GM19099 (cell line): ENCODE measurements around the gene ANKRD44.
A peak's percentile ranks its signal among the peaks of the same experiment; 100 is the strongest.

Experiments
- POLR2A ChIP-seq: IDR thresholded peaks from 3 replicates; pipeline ENCODE4 v1.6.1; 2011; ENCODE audit warnings: low read depth; ENCODE audit not compliant: insufficient read length; ENCODE audit errors: extremely low read depth

ANKRD44 gene

GRCh38 chr2:197310271-197310985, at the start of gene ANKRD44:
ANKRD44 (minus strand) TSS chr2:197310780; CDS start chr2:197310604, 176 bp downstream.
- peak; percentile 72 for TF ChIP-seq POLR2A

- TF ChIP-seq POLR2A: no peak
Measured at GRCh38 chr2:197359859-197360258, 49.3 kb upstream of the ANKRD44 start.

GRCh38 chr2:197358931-197359330, 48.4 kb upstream of the ANKRD44 start:
- TF ChIP-seq POLR2A: no peak

GRCh38 chr2:197357986-197358385, 47.4 kb upstream of the ANKRD44 start:
- TF ChIP-seq POLR2A: no peak

- TF ChIP-seq POLR2A: no peak
Measured at GRCh38 chr2:197356136-197356535, 45.6 kb upstream of the ANKRD44 start.

GRCh38 chr2:197354169-197354558, 43.6 kb upstream of the ANKRD44 start:
- no peak for TF ChIP-seq POLR2A

GRCh38 chr2:197353393-197354168, 43.0 kb upstream of the ANKRD44 start:
- no peak for TF ChIP-seq POLR2A

GRCh38 chr2:197349699-197350098, 39.1 kb upstream of the ANKRD44 start:
- no peak for TF ChIP-seq POLR2A

- no peak for TF ChIP-seq POLR2A
Measured at GRCh38 chr2:197348721-197349360, 38.3 kb upstream of the ANKRD44 start.

- TF ChIP-seq POLR2A: no peak
Measured at GRCh38 chr2:197345846-197346370, 35.3 kb upstream of the ANKRD44 start.

GRCh38 chr2:197340591-197340990, 30.0 kb upstream of the ANKRD44 start:
- no peak for TF ChIP-seq POLR2A

- TF ChIP-seq POLR2A: no peak
Measured at GRCh38 chr2:197339496-197340220, 29.1 kb upstream of the ANKRD44 start.

GRCh38 chr2:197339016-197339415, 28.4 kb upstream of the ANKRD44 start:
- TF ChIP-seq POLR2A: no peak

GRCh38 chr2:197332641-197333040, 22.1 kb upstream of the ANKRD44 start:
- TF ChIP-seq POLR2A: no peak

GRCh38 chr2:197328461-197328860, 17.9 kb upstream of the ANKRD44 start:
- TF ChIP-seq POLR2A: no peak
